ENCODE data around the gene MXRA7.
"Not testable (repeated sequence)": the region's sequence is repeated elsewhere in the genome, so short reads cannot be mapped to it uniquely, and the experiment has no call there.

- TF ChIP-seq CTCF (IDR thresholded peaks at IDR 0.05); RAD21 (IDR thresholded peaks at IDR 0.05; ENCODE audit: low read length); REST (IDR thresholded peaks at IDR 0.05; ENCODE audit: low read depth, low read length); NFIC (IDR thresholded peaks at IDR 0.05; ENCODE audit: borderline replicate concordance); POLR2AphosphoS5 (IDR thresholded peaks at IDR 0.05; ENCODE audit: low read depth, low read length); TAF1 (IDR thresholded peaks at IDR 0.05; ENCODE audit: borderline replicate concordance, low read depth, low read length); EZH2phosphoT487 (IDR thresholded peaks at IDR 0.05; ENCODE audit: borderline replicate concordance, low read depth); FOXM1 (IDR thresholded peaks at IDR 0.05; ENCODE audit: low read depth); EP300 (IDR thresholded peaks at IDR 0.05; ENCODE audit: borderline replicate concordance in 1 of 2, low read depth in 1 of 2, low read length in 1 of 2); GABPA (IDR thresholded peaks at IDR 0.05; ENCODE audit: low read depth); USF2 (IDR thresholded peaks at IDR 0.05; ENCODE audit: borderline replicate concordance, low read depth, low read length): not testable (repeated sequence)
- TF ChIP-seq MAX (IDR thresholded peaks at IDR 0.05; ENCODE audit: low read depth), result peak; percentile 79; the same call in 1 of the 2 replicates
Measured at GRCh38 chr17:76709951-76710862, 558 bp downstream of the MXRA7 start.

Measured in SK-N-SH (cell line).